ENCODE results near the gene TLL2.

GRCh38 chr10:96333101-96333500 is 180.6 kb downstream of the TLL2 start:
- TF ChIP-seq, protein P1, sequence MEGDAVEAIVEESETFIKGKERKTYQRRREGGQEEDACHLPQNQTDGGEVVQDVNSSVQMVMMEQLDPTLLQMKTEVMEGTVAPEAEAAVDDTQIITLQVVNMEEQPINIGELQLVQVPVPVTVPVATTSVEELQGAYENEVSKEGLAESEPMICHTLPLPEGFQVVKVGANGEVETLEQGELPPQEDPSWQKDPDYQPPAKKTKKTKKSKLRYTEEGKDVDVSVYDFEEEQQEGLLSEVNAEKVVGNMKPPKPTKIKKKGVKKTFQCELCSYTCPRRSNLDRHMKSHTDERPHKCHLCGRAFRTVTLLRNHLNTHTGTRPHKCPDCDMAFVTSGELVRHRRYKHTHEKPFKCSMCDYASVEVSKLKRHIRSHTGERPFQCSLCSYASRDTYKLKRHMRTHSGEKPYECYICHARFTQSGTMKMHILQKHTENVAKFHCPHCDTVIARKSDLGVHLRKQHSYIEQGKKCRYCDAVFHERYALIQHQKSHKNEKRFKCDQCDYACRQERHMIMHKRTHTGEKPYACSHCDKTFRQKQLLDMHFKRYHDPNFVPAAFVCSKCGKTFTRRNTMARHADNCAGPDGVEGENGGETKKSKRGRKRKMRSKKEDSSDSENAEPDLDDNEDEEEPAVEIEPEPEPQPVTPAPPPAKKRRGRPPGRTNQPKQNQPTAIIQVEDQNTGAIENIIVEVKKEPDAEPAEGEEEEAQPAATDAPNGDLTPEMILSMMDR (IDR thresholded peaks at IDR 0.05; ENCODE audit: low read length) = no peak
- TF ChIP-seq EZH2 (optimal IDR thresholded peaks at IDR 0.05; ENCODE audit: low read depth, low read length) = no peak
